Measurements from ENCODE around the gene TBC1D22B.
"Not testable (repeated sequence)": the region's sequence is repeated elsewhere in the genome, so short reads cannot be mapped to it uniquely, and the experiment has no call there.

Gene TBC1D22B

DNA sequence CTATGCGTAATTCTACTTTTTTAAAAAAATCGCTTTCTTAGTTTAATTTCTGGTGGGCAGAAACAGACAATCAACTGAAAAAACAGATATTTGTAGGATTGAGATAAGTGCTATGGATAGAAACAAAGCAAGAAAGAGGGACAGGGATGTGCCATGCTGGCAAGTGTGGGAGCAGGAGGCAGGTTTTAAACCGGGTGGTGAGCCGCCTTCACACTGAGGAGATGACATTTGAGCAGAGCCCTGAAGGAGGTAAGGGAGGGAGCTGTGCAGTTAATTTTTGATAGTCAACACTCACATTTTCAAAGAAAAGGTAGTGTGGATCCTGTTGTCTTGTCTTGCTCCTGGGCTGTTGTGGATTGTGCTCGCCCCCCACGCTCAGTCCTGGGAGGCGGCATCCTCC, 47.2 kb downstream of the TBC1D22B start:
- H3K36me3 ChIP-seq, result peaks cover 6 to 30% (median 21%) of the 10 kb centered on the region in 3 donors
- no peaks in the 10 kb centered on the region for H3K27me3 ChIP-seq
- H3K4me1 ChIP-seq, result peaks cover 0 to 22% (median 10%) of the 10 kb centered on the region in 4 donors
- no peak overlapping the region for H3K4me3 ChIP-seq
- intact Hi-C loops (cut with DNase I; ENCODE audit: low total_unique reads), result no loop called here
- no peaks in the 10 kb centered on the region for H3K9me3 ChIP-seq
- TF ChIP-seq, protein P1, sequence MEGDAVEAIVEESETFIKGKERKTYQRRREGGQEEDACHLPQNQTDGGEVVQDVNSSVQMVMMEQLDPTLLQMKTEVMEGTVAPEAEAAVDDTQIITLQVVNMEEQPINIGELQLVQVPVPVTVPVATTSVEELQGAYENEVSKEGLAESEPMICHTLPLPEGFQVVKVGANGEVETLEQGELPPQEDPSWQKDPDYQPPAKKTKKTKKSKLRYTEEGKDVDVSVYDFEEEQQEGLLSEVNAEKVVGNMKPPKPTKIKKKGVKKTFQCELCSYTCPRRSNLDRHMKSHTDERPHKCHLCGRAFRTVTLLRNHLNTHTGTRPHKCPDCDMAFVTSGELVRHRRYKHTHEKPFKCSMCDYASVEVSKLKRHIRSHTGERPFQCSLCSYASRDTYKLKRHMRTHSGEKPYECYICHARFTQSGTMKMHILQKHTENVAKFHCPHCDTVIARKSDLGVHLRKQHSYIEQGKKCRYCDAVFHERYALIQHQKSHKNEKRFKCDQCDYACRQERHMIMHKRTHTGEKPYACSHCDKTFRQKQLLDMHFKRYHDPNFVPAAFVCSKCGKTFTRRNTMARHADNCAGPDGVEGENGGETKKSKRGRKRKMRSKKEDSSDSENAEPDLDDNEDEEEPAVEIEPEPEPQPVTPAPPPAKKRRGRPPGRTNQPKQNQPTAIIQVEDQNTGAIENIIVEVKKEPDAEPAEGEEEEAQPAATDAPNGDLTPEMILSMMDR (IDR thresholded peaks at IDR 0.05), result no peak
- no peak overlapping the region for H3K27ac ChIP-seq
- no peak for DNase-seq

DNA sequence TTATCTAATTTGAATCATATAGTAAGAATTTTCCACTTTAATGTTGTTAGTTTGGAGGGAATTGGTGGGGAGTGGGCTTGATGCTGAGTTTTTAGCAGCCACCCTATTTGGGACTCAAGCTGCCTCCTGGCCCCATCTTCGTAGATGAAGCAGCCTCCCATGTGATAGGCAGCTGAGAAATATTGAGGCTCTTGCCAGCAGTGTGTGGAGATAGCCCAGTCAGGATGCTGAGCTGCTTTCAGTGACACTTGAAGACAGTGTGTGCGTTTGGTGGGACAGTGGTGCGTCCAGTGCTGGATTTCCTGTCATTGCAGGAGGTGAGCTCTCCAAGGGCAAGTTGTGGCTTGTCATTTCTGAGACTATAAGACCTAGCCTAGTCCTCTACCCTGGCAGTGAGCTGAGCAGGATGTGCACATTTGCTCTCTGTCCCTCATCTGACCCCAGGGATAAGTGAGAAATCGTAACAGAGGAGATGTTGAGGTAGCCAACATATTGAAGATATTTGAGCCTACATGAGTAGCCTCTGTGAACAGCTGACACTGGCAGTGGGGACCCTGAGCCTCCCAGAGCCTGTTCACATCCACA, 48.4 kb downstream of the TBC1D22B start:
- Histone ChIP-seq H3K4me1 (peaks cover 0 to 22% (median 10%) of the 10 kb centered on the region in 4 donors), H3K9me3 (no peaks in the 10 kb centered on the region), H3K4me3 (no peak overlapping the region), H3K27me3 (no peaks in the 10 kb centered on the region), H3K27ac (no peak overlapping the region), H3K36me3 (peaks cover 6 to 30% (median 21%) of the 10 kb centered on the region in 3 donors)
- TF ChIP-seq, protein P1 (IDR thresholded peaks at IDR 0.05), result no peak
- intact Hi-C loops (cut with DNase I; ENCODE audit: low total_unique reads), result no loop called here
- DNase-seq, result no peak

DNA sequence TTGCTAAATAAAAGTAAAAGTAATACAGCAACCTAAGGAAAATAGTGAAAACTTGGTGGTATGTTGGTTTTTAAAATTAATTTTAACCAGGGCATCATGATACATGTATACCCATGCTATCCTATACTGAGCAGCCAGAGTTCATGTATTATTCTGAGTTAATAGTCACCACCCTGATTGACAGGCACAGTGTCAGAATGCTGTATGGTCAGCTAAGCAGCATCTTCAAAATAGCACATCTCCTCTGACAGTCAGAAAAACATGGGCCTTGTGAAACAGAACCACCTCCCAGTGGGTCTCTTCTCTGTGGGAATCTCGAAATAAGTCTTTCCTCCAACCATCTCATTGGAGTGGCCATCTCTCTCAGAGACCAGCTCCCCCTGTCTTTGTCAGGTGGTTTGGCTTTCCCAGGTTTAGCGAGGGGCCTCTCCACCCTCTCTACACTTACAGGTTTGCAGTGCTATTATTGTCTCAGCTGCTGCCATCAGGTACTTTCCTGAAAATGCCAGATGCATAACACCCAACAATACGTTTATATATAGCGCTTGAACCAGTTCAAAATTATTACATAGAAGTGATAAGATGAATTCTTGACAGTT, 49.2 kb downstream of the TBC1D22B start:
- Histone ChIP-seq H3K27me3 (no peaks in the 10 kb centered on the region), H3K36me3 (peaks cover 6 to 25% (median 21%) of the 10 kb centered on the region in 3 donors), H3K27ac (no peak overlapping the region), H3K4me1 (peaks cover 0 to 22% (median 10%) of the 10 kb centered on the region in 4 donors), H3K4me3 (no peak overlapping the region), H3K9me3 (no peaks in the 10 kb centered on the region)
- intact Hi-C loops (cut with DNase I; ENCODE audit: low total_unique reads), result no loop called here
- TF ChIP-seq, protein P1 (IDR thresholded peaks at IDR 0.05), result no peak
- no peak for DNase-seq

DNA sequence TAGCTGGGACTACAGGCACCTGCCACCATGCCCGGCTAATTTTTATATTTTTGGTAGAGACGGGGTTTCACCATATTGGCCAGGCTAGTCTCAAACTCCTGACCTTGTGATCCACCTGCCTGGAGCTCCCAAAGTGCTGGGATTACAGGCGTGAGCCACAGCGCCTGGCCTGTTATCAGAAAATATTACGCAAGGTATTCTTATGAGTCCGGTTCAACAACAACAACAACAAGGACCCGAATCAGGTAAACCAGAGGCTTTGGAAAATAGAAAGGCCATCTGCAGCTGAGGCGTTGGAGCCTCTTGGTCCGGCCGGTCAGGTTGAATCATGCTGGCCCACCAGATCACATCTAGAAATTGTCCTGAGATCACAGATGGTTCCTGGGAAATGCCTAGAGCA, 49.9 kb downstream of the TBC1D22B start:
- Histone ChIP-seq H3K36me3 (peaks cover 4 to 20% (median 20%) of the 10 kb centered on the region in 3 donors), H3K4me1 (peaks cover 0 to 22% (median 10%) of the 10 kb centered on the region in 4 donors), H3K27ac (peak overlapping the region; percentile 13 to 56)
- H3K27me3 ChIP-seq; DNase-seq; H3K4me3 ChIP-seq; H3K9me3 ChIP-seq; intact Hi-C loops (cut with DNase I; ENCODE audit: low total_unique reads): not testable (repeated sequence)

DNA sequence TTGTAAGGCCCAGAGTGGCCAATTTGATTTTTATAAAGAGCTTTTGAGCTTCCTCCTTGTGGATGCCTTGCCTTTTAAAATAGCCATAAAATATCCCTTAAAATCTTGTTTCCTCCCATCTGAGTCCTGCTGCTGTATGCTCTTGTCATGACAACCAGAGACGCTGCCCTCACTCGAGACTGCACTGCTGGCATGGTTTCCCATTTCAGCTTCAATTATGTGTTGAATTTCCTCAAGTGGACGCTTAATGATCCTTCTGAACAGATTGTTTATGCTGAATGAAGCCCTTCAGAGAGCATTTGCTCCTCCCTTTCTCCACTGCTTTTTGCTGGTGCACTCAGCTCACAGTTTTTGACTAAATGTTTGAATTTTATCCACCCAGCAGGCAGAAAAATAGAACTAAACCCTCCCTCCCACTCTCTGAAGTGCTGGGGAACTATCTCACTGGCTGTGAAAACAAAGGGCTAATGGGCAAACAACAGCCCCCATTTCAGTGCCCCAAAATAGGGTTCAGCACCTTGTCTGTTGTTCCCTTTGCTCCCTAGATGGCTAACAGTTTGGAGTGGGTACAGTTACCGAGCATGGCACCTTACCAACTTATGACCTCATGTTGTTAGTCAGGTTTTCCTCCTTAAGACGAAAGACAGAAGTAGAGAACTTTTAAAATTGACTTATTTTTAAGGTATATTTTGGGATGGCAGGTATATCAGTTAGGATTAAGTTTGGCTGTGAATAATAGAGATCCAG, 50.7 kb downstream of the TBC1D22B start:
- TF ChIP-seq, protein P1 (IDR thresholded peaks at IDR 0.05), result no peak
- no peak overlapping the region for H3K4me3 ChIP-seq
- no peak for DNase-seq
- H3K9me3 ChIP-seq, result no peaks in the 10 kb centered on the region
- no peaks in the 10 kb centered on the region for H3K27me3 ChIP-seq
- intact Hi-C loops (cut with DNase I; ENCODE audit: low total_unique reads), result no loop called here
- H3K27ac ChIP-seq, result peak overlapping the region; percentile 13 to 56
- H3K4me1 ChIP-seq, result peaks cover 0 to 22% (median 10%) of the 10 kb centered on the region in 4 donors
- H3K36me3 ChIP-seq, result peaks cover 5 to 20% (median 18%) of the 10 kb centered on the region in 3 donors

DNA sequence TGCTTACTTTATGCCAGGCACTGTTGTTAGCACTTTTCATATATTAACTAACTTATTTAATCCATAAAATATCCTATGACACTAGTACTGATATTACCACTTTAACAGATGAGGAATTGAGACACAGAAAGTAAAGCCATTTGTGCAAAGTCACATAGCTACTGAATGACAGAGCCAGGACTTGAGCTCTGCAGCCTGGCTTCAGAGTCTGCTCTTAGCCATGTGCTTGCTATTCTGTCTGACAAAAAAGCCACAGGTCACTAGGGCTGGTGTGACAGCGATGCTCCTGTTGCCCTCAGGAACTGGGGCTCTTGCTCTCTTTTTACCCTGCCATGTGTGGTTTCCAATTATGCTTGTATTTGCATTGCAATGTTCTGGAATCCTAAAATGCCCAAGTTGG, 51.5 kb downstream of the TBC1D22B start:
- peaks cover 12 to 22% (median 22%) of the 10 kb centered on the region in 3 donors for H3K36me3 ChIP-seq
- H3K9me3 ChIP-seq, result no peaks in the 10 kb centered on the region
- peaks cover 0 to 22% (median 10%) of the 10 kb centered on the region in 4 donors for H3K4me1 ChIP-seq
- no peaks in the 10 kb centered on the region for H3K27me3 ChIP-seq
- TF ChIP-seq, protein P1 (IDR thresholded peaks at IDR 0.05), result no peak
- peak overlapping the region; percentile 13 to 56 for H3K27ac ChIP-seq
- H3K4me3 ChIP-seq, result no peak overlapping the region
- DNase-seq, result no peak
- intact Hi-C loops (cut with DNase I; ENCODE audit: low total_unique reads), result no loop called here
